Measurements from ENCODE around the gene RNASE11. TPM values are rescaled to one million over a fixed set of nuclear protein-coding genes. Genes with fewer than 3 reads are reported as not detected.
"Not testable (repeated sequence)": the region's sequence is repeated elsewhere in the genome, so short reads cannot be mapped to it uniquely, and the experiment has no call there.

RNASE11 gene
- total and polyA plus RNA-seq, 12 donors: 0.11 to 0.57 TPM; not detected in 10

DNA sequence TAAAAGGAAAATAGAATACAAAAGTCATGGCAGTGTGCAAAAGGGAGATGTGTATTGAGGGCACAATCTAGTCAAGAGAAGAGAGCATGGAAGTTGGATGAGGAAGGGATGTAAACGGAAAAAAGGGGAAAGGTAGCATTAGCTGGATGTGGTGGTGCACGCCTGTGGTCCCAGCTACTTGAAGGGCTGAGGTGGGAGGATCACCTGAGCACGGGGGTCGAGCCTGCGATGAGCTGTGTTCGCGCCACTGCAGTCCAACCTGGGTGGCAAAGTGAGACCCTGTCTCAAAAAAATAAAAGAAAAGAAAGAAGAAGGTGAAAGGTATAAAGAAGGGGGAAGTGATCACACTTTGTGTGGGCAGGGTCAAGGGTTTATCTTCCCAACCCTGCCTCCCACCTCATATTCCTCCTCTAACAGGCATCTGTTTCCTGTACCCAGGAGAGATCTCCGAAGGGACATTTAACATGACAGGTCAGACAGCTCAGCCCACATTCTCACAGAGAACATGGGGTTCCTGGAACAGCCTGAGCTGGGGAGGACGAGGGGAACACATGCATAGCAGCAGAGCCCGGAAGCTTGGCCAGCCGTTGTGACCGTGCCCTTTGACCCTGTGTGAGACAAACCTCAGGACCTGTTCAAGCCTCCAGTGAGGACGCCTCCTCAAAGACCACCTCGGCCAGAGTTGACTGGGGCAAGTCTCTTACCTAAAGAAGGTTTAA lies 8.9 kb downstream of the RNASE11 start:
- no peak for TF ChIP-seq POLR2A (IDR thresholded peaks at IDR 0.05)
- TF ChIP-seq, protein P1, sequence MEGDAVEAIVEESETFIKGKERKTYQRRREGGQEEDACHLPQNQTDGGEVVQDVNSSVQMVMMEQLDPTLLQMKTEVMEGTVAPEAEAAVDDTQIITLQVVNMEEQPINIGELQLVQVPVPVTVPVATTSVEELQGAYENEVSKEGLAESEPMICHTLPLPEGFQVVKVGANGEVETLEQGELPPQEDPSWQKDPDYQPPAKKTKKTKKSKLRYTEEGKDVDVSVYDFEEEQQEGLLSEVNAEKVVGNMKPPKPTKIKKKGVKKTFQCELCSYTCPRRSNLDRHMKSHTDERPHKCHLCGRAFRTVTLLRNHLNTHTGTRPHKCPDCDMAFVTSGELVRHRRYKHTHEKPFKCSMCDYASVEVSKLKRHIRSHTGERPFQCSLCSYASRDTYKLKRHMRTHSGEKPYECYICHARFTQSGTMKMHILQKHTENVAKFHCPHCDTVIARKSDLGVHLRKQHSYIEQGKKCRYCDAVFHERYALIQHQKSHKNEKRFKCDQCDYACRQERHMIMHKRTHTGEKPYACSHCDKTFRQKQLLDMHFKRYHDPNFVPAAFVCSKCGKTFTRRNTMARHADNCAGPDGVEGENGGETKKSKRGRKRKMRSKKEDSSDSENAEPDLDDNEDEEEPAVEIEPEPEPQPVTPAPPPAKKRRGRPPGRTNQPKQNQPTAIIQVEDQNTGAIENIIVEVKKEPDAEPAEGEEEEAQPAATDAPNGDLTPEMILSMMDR (IDR thresholded peaks at IDR 0.05): no peak

DNA sequence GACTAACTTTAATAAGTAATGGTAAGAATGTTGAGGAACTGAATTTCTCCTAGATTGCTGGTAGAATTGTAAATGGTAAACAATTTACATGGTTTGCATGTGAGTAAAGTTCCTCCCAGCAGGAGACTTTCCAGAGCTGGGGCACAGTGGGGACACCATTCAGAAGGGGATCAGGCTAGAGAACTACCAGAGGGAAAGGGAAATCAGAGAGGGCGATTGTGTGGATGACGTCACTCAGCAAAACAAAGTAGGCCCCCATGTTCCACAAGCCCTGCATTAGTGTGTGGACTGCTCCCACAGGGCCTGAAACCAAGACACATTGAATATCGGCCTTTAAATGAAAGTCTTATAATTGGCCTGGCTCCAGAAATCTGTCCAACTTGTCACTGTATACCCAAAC lies 9.5 kb downstream of the RNASE11 start:
- Histone ChIP-seq H3K9me3 (replicated peaks in 1 of 3) (no peaks in the 10 kb centered on the region), H3K27ac (no peak overlapping the region), H3K4me1 (replicated peaks in 1 of 2) (no peaks in the 10 kb centered on the region), H3K36me3 (replicated peaks in 1 of 2) (no peaks in the 10 kb centered on the region), H3K4me3 (no peak overlapping the region), H3K27me3 (no peaks in the 10 kb centered on the region)
- no peak for TF ChIP-seq POLR2A (IDR thresholded peaks at IDR 0.05)
- TF ChIP-seq, protein P1 (IDR thresholded peaks at IDR 0.05): no peak
- intact Hi-C loops (cut with DNase I): no loop called here
- DNase-seq: no peak
- 66 to 77% (median 75%) methylated on average over 3 of the region's 3 CpGs for WGBS, 4 donors

More for the DNA sequence above, 8.9 kb downstream of the RNASE11 start:
- no peaks in the 10 kb centered on the region for H3K4me1 ChIP-seq (replicated peaks in 1 of 2)
- no peaks in the 10 kb centered on the region for H3K36me3 ChIP-seq (replicated peaks in 1 of 2)
- WGBS, 4 donors: 69 to 79% (median 73%) methylated on average over 14 of the region's 14 CpGs
- intact Hi-C loops (cut with DNase I): no loop called here
- no peaks in the 10 kb centered on the region for H3K27me3 ChIP-seq
- H3K27ac ChIP-seq: no peak overlapping the region
- no peak for DNase-seq
- H3K9me3 ChIP-seq (replicated peaks in 1 of 3): no peaks in the 10 kb centered on the region
- no peak overlapping the region for H3K4me3 ChIP-seq

DNA sequence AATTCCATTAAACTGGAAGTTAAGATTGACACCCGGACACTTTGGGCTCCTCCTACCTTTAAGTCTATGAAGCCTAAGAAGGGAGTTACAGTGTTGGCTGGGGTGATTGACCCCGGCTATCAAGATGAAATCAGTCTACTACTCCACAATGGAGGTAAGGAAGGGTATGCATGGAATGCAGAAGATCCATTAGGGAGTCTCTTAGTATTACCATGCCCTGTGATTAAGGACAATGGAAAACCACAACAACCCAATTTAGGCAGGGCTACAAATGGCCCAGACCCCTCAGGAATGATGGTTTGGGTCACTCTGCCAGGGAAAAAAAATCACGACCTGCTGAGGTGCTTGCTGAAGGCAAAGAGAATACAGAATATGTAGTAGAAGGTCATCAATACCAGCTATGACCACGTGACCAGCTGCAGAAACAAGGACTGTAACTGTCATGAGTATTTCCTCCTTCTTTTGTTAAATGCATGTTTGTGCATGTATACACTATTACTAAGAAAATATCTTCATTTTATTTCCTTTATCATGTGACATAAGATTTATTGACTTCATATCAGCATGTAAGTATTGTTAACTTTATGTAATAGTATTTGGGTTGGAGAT lies 15.3 kb downstream of the RNASE11 start:
- H3K36me3 ChIP-seq (replicated peaks in 1 of 2); H3K4me3 ChIP-seq; H3K27me3 ChIP-seq; H3K4me1 ChIP-seq (replicated peaks in 1 of 2); intact Hi-C loops (cut with DNase I); DNase-seq; H3K27ac ChIP-seq: not testable (repeated sequence)
- WGBS, 4 donors: 57 to 76% (median 70%) methylated on average over 4 of the region's 4 CpGs
- peaks cover 0 to 13% (median 0%) of the 10 kb centered on the region in 3 donors for H3K9me3 ChIP-seq (replicated peaks in 1 of 3)

DNA sequence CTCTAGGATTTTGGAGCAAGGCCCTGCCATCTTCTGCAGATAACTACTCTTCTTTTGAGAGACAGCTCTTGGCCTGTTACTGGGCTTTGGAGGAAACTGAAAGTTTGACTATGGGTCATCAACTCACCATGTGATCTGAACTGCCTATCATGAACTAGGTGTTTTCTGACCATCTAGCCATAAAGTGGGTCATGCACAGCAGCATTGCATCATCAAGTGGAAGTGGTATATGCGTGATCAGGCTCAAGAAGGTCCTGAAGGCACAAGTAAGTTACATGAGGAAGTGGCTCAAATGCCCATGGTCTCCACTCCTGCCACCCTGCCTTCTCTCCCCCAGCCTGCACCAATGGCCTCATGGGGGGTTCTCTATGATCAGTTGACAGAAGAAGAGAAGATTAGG lies 17.1 kb downstream of the RNASE11 start:
- H3K36me3 ChIP-seq (replicated peaks in 1 of 2); H3K27ac ChIP-seq; H3K4me3 ChIP-seq; DNase-seq; H3K27me3 ChIP-seq; H3K4me1 ChIP-seq (replicated peaks in 1 of 2); intact Hi-C loops (cut with DNase I): not testable (repeated sequence)
- H3K9me3 ChIP-seq (replicated peaks in 1 of 3): peaks cover 0 to 13% (median 0%) of the 10 kb centered on the region in 3 donors
- 67 to 91% (median 71%) methylated on average over 1 of the region's 1 CpG for WGBS, 4 donors

DNA sequence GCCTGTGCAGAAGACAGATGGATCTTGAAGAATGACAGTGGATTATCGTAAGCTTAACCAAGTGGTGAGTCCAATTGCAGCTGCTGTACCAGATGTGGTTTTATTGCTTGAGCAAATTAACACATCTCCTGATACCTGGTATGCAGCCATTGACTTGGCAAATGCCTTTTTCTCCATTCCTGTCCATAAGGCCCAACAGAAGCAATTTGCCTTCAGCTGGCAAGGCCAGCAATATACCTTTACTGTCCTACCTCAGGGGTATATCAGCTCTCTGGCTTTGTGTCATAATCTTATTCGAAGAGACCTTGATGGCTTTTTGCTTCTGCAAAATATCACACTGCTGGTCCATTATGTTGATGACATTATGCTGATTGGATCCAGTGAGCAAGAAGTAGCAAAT lies 17.9 kb downstream of the RNASE11 start:
- H3K9me3 ChIP-seq (replicated peaks in 1 of 3): peaks cover 0 to 13% (median 0%) of the 10 kb centered on the region in 3 donors
- DNase-seq; H3K27ac ChIP-seq; H3K36me3 ChIP-seq (replicated peaks in 1 of 2); intact Hi-C loops (cut with DNase I); H3K27me3 ChIP-seq; H3K4me1 ChIP-seq (replicated peaks in 1 of 2); H3K4me3 ChIP-seq: not testable (repeated sequence)
- WGBS, 4 donors: 77 to 91% (median 80%) methylated on average over 2 of the region's 2 CpGs

DNA sequence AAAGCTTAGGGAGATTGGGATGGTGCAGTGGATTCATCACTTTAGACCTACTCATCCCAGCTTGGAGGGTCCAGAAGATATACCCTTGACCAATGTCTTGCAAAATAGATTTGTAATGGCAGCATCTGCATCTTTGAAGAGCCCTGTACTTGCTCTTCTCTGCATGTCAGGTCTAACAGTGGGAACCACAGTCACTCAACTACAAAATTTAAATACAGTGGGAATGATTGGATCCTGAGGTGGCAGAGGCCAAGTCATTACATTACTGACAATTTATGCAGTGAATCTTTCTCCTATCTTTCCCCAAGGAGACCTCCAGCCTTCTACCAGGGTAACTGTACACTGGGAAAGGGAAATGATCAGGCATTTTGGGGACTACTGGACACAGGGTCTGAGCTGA lies 18.7 kb downstream of the RNASE11 start:
- intact Hi-C loops (cut with DNase I): no loop called here
- no peak overlapping the region for H3K4me3 ChIP-seq
- no peak for DNase-seq
- H3K4me1 ChIP-seq (replicated peaks in 1 of 2): no peaks in the 10 kb centered on the region
- TF ChIP-seq, protein P1 (IDR thresholded peaks at IDR 0.05): no peak
- TF ChIP-seq POLR2A (IDR thresholded peaks at IDR 0.05): no peak
- H3K9me3 ChIP-seq (replicated peaks in 1 of 3): peaks cover 0 to 13% (median 0%) of the 10 kb centered on the region in 3 donors
- no peaks in the 10 kb centered on the region for H3K36me3 ChIP-seq (replicated peaks in 1 of 2)
- H3K27me3 ChIP-seq: no peaks in the 10 kb centered on the region
- no peak overlapping the region for H3K27ac ChIP-seq
